ENCODE results near the gene PNLIPRP1.

The PNLIPRP1 gene

DNA sequence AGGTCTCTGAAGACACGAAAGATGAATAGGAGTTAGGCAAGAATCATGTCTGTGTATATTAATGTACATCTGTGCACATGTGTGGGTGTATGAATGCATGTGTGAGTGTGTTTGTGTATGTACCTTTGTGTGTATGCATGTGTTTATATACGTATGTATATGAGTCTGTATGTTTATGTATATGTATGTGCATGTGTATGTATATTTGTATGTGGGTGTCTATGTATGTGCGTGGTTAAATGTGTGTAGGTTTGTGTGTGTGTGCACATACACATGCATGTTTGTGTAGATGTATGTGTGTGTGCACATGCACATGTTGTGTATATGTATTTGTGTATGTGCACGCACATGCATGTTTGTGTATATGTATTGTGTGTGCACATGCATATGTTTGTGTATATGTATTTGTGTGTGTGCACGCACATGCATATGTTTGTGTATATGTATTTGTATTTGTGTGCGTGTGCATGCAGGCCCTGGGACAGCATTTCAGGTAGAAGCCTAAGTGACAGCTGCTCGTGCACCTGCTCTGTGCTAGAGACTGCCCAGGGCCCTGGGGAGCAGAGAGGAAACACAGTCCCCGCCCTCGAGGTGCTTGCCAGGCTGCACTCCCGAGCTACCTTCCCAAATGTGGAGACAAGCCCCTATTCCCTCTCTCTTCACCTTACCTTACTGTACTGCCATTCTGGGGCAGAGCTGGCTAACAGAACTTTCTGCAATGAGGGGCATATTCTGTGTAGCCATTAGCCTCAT, 12.1 kb downstream of the PNLIPRP1 start:
- no peak for DNase-seq

DNA sequence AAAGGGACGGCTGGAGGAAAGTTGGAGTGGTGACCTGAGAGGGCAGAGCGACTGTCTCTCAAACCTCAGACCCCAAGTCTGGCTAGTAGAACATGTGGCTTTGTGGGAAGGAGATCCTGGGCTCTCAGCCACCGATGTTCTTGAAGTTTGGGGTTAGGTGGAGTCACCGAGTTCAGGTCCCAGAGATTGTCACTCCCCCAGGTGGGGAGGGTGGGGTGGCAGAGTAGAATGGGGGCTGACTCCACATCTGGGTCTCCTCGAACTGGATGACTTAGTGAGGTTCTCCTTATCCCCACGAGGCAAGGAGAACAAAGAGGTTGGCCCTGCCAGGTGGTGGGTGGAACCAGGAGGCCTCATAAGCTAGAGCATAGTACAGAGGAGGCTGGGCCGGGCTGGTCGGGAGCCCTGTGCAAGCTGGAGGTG, 15.3 kb downstream of the PNLIPRP1 start:
- DNase-seq = no peak

DNA sequence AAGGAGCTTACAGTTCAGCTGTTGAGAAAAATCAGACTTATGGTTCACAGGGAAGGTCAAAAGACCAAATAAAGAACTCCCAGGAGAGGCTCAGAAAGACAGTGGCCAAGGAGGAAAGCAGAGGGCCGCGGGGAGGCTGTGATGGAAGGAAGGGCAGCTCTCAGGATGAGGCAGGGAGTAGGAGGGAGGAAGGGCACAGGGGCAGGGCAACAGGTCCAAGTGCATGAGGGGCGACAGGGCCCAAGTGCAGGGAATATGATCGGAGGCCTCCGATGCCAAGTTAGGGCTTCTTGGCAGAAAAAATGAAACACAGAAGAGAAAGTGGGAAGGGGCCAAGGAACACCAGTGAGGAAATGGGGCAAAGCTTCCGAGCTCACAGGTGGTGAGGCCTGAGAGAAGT, 16.6 kb downstream of the PNLIPRP1 start:
- no peak for DNase-seq

DNA sequence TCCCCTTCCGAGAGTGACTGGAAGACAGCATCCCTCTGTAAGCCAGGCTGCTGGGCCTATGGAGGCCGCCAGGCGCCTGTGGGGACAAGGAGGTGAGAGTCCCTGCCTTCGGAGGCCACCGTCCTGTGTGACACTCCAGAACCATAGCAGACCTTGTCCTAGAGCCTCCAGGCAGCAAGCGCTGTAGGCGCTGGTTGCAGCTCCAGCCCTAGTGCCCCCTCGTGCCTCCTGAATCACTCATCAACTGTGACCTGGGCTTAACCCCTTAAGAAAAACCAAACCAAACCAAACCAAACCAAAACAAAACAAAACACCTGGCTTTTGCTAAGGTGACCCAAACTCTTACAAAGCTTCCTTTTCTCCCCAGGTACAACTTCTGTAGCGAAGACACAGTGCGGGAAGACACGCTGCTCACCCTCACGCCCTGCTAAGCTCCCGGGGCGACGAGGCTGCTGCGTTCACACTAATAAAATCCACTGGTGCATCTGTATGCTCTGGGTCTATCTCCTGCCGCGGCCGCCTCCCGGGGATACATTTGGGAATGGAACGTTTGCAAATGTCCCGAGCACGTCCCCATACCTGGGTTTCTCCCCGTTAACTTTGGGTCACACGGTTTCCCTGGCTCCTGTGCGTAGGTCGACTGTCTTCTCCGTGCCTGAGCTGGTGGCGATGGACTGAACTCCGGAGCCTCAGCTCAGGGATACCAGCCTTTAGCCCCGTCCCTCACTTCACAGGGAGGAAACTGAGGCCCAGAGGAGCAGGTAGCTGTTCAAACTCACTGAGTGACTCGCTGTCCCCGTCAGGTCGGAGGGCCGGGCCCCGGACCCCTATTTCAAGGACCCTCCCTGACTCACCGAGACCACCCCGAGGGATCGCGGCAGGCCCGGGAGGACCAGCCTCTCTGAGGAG, 18.2 kb downstream of the PNLIPRP1 start:
- DNase-seq = no peak

DNA sequence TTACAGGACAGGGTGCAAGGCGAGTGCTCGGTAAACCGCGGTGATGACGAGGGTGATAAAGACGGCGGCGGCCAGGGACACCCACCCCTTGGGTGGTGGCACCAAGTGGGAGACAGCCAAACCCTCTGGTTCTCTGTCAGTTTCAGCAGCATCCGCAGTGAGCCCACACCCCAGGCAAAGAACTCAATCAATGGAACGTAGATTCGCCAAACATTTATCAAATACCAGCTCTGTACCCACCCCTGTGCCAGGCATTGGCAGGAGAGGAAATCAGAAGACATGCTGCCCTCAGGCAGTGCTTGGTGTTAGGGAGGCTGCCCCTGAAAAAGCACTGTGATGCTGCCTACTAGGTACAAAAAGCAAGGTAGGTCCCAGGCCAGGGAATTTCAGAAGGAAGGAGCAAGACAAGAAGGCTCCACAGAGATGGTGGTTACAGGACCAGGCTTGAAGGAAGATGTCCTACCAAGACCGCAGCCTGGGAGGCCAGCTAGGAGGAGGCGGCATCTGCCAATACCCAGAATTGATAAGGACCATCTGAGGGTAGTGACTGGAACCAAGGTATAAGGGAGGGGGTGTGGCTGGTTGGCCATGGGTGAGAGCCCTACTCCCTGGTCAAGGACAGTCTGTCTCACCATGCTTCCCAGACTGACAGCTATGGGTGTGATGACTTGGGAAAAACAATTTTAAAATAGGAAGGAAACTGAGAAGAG, 19.8 kb downstream of the PNLIPRP1 start:
- DNase-seq = no peak

DNA sequence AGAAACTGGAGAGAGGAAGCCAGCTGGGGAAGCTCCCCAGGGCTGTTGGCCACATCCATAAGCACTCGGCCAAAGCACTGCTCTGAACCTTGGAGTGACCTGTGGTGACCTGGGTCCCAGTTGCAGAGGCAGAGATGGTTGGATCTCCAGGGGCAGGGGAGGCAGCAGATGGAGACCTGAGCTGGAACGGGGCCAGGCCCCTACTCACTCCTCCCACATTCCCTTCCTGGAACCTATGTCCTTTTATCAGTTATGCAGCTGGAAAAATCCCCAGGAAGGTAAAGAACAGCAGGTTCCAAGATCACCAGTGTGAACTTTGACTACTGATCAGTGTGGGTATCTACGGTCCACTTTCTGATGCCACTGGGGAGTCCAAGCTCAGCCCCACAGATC, 20.4 kb downstream of the PNLIPRP1 start:
- DNase-seq = no peak

DNA sequence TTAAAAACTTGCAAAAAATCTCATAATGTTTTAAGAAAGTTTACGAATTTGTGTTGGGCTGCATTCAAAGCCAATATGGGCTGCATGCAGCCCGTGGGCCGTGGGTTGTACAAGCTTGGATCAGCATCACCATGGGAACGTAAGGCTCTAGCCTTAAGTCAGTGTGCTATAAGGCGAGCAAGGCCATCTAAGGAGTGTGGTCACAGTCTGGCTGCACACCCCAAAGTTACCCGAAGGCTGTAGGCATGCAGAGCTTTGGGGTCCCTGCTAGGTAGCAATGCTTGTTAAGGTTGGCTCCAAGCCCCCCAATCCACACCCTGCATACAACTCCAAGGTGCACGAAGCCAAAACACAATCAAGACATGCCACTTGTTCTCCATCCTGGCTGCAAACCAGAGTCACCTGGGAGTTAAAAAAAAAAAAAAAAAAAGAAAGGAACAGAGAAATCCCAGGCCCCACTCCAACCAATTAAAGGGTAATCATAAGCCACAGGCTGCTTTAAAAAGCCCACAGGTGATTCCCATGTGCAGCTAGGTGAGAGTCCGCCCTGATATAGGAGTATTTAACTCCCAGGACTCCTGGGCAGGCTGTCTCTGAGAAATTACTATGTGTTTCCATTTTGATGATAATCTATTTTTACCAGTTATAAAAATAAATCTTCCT, 21.5 kb downstream of the PNLIPRP1 start:
- DNase-seq = no peak

DNA sequence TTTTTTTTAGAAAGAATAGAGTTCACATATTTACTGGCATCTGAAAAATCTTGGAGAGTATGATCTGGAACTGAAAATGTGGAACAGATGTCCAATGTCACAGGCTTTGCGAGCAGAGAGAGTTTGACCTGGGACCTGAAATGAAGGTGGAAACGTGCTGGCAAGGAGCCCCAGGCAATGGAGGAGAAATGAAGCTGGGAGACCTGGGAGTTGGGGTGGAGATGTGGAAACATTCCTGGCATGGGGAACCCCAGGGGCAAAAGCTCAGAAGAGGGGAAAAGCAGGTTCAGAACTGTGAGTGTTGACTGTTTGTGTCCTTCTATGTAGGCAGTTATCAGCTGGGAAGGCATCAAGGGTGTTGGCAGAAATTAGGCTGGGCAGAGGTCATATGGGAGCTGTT, 22.7 kb downstream of the PNLIPRP1 start:
- DNase-seq = no peak

DNA sequence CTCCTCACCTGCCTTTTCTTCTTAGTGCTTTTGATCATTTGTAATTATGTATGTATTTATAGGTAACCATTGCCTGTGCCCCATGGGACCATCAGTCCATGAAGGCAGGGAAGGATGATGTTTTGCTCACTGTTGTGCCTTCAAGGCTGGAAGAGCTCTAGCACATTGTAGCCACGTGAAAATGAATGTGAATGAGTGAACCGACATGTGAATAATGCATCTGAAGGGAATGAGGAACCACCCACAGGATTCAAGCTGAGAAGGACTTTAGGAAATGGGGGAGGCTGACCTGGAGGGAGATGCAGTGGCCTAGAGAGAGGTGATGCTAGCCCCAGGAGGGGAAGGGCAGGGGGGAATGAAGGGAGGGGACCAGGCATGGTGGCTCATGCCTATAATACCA, 24.0 kb downstream of the PNLIPRP1 start:
- no peak for DNase-seq

DNA sequence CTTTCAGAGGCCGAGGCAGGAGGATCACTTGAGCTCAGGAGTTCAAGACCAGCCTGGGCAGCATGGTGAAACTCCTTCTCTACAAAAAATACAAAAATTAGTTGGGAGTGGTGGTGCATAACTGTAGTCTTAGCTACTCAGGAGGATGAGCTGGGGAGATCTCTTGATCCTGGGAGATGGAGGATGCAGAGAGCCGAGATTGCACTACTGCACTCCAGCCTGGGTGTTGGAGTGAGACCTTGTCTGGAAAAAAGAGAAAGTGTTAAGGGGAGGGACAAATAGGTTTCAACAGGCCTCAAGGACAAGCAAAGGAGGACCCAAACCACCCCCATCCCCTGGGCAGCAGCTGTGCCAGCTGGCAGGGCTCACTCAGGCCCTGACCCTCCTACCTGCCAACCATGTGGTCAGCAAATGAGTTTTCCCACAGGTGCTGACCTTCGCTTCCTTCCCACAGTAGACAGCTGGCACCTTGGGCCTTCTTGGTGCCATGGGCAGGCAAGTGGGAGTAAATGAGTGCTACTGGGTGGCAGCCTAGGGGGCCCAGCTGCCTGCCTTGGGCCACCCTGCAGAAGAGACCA, 24.5 kb downstream of the PNLIPRP1 start:
- no peak for DNase-seq

DNA sequence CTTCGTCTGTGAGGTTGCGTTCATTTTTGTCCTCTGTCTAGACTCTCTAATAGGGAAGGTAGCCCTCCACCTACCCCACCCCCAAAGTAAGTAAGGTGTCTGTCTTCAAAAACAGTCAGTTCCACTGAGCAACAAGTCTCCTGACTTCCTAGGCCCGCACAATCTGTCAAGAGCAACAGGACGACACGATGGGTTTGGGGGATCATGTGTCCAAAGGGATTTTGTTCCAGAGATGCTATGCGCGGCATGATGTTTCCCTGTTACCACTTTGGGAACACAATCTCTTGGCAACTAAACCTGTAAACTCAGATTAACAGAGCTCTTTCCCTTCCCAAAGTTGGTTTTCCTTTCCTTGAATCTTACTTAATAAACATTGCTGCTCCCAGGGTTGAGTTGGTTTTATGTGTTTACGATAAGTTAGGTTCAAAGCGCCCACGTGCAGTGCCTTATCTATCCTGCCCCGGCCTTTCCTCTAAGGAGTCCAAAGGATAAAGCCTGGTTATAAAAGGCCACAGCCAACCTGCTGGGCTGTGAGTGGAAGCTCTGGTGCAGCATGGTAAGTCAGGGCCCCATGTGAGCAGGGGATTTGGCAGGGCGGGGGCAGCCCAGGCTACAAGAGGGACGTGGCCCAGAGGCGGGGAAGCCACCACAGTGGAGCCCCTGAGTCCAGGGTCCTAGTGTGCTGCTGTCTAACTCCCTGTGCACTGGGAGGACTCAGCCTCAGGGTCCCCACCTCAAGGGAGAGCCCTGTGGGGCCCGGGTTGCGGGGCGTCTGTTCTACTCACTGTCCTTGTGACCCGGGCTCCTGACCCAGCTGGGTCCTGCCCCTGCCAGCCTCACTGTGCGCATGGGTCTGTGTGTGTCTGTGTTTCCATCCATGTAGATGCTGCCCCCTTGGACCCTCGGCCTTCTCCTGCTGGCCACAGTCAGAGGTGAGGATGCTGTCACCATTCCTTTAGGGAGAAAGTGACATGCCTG, 30.0 kb downstream of the PNLIPRP1 start, which contains the start of gene PNLIPRP2:
TSS of gene PNLIPRP2 (plus strand) at position 531 of the 978 bp plus-strand sequence.
- no peak for DNase-seq

DNA sequence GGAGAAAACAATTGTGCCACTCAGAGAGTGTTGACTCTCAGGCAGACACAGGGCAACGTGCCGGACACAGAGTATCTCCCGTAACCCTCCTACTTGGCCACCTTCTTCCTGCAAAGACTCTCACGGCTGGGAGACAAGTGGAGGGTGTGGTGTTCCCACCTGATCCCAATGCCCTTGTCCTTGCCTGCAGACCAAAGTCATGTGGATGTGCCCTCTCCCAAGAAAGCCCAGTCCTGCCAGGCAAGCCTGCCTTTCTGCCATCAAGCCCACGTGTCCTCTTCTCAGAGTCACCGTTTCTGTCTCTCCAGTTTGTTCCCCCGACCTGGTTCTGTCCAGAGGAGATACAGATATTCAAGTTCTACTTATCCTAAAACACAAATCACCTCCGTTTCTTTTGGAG, 30.7 kb downstream of the PNLIPRP1 start:
- no peak for DNase-seq

DNA sequence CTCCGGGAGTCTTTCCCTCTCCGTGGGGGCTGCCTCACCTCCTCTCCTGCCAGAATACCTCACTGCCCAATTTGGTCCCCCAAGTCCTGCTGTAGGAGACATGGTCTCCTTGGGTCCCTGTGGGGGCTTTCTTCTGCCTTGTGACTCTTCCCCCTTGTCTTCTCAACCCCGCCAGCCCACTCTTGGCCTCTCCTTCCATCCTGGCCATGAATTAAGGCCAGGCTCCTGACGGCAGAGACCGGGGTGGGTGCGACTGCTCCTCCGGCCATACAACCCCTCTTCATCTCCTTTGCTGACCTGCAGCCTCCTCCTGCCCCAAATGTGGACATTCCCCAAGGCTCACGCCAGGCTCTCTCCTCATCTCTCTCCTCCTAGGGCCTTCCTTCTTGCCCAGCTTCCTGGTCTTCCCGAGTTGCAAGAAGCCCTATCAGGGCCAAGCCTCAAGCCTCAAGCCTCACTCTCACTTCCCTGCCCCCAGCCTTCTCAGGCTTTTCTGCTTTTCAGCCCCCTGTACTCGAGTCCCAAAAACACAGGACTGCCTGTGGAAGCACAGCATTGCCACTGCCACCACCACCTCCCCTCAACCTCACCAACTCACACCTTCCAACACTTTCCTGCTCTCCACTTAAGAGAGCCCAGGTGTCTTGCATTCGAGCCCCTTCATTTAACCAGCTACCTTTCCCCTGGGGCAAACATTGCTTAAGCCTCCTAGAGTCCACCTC, 31.3 kb downstream of the PNLIPRP1 start:
- DNase-seq = no peak

DNA sequence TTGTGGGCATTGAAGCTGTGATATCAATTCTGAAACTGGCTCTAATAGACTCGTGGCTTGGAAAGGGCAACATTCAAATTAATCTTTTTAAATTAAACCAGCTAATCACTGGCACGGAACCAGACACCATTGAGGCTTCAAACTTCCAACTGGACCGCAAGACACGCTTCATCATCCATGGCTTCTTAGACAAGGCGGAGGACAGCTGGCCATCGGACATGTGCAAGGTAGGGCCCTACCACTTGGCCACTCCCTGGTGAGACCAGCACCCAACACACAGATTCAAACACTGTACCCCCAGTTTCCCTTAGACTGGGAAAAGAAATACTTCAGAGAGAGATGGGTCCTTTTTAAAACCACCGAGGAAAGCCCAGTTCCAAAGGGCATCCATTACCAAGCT, 35.1 kb downstream of the PNLIPRP1 start:
- no peak for DNase-seq

DNA sequence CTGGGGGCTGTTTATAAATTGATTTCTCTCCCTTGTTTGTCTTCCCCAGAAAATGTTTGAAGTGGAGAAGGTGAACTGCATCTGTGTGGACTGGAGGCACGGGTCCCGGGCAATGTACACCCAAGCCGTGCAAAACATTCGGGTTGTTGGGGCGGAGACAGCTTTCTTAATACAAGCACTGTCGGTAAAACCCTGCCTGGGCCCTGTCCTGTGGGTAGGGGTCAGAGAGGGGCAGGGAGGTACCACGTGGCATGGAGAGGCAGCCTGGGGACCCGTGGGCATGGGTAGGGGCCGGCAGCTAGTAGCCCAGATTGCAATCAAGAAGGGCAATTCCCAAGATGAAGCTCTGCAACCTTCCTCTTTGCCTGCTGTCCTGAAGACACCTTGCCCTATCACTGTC, 36.1 kb downstream of the PNLIPRP1 start:
- no peak for DNase-seq

DNA sequence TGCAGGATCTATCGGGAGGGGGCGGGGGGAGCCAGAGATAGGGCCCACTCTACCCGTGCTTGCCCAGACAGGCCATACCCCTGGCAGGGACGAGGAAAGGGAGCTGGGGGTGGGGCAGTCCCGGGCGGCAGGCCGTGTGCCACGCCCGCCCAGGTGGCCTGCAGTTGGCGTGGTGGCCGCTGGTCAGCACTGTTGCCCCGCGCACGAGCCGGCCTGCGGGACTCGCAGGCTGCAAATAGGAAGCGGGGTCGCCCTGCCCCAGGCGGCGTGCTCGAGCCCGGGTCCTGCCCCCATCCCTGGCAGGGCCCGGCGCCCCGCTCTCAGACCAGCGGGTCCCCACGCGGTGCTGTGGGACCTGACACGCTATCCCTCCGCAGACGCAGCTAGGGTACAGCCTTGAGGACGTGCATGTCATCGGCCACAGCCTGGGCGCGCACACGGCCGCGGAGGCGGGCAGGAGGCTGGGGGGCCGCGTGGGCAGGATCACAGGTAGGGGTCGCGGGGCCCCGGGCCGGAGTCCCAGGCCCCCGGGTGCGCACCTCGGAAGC, 36.7 kb downstream of the PNLIPRP1 start:
- DNase-seq = no peak

DNA sequence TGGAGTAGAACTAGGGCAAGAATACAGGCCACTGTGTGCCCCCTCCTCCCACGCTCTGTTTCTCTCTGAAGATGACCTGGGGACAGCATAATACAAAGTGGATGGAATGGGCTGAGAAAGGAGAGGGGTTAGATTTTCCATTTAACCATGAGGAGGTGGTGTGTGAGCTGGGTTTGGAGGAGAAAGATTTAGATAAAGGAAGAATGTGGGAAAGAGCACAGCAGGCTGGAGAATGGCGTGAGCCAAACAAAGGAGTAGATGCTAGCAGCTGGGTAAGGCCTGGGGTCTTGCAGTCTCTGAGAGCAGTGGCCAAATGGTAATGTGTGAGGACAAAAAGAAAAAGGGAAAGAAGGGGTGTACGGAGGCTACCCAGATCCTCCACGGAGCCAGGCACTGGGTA, 38.6 kb downstream of the PNLIPRP1 start:
- no peak for DNase-seq

DNA sequence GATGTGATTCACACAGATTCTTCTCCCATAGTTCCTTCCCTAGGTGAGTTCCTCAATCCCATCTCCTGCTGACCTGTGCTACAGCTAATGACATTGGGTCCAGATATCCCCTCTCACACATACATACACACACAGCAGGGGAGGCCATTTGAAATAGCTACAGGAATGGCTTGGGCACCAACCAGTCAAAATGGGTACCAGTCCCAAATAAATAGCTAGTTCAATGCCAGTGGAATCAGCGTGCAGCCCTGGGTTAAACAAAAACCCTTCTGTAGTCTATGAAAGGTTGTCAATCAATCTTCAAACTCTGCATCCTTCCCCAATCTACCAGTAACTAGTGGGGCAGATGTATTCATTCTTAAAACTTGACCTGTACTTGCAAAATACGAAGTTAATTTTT, 39.3 kb downstream of the PNLIPRP1 start:
- no peak for DNase-seq

DNA sequence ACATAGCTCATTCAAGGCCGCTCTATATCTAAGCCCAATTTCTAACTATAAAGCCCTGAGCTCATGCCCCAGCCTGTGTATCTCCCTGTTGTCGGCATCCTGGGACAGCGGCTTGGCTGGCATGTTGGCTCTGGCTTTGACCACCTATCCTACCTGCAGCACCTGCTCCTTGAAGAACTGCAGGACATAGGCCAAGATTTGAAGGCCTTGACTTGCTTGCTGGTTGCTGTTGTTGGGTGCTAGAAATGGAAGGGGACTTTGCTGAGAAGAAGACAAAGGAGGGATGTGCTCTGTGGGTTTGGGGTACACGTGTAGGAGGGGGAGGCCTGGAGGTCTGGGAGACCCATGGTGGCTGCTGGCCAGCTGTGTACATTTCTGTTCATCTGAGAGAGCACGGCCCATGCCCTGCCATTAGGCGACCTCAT, 41.1 kb downstream of the PNLIPRP1 start:
- no peak for DNase-seq

DNA sequence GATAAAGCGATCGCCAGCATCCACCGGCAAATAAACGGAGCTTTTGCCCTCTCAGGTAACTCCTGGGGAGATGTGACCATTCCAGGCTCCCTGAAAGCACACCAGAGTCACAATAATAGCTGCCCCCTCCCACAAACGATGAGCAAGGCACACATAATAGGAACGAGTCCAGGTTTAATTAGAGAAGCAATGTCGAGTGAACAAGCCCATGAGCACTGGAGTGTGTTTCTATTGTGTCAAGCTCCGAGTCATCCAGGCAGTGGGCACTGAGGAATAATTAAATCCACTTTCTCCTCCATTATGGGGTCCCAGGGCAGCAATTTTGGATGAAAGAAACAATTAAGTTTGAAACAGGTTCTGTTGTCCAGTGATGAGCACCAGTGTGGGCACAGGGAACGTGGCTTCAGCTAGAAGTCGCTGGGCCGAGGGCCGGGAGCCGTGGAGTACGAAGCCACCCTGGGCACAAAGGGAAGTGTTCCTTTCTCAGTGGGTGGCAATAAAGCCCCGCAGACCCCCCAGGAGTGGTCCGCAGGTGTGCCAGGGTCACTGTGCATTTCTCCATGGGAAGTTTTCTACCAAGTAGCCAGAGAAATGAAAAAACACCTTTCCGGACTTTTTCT, 41.9 kb downstream of the PNLIPRP1 start:
- DNase-seq = no peak
